Activated CD8-positive, alpha-beta T cell treated with anti-CD3 and anti-CD28 coated beads for 36 hours (primary cell): ENCODE measurements around the gene BTN1A1. TPM values are rescaled to one million over a fixed set of nuclear protein-coding genes. Genes with fewer than 3 reads are reported as not detected.
"Not testable (repeated sequence)": the region's sequence is repeated elsewhere in the genome, so short reads cannot be mapped to it uniquely, and the experiment has no call there.

Experiments
- ATAC-seq: fragments of 200-7000 bp; cut with Tn5 transposase; one replicate; pipeline ENCODE4 v1.10.0; 2021; ENCODE audit warnings: mild to moderate bottlenecking, moderate library complexity
- CTCF ChIA-PET: fragments of 350-600 bp; sonication (Branson Sonifier 250); formaldehyde crosslinking; loops from one replicate; lab custom pipeline; 2021; ENCODE audit warnings: antibody characterized with exemption; lab: Charles Lee
- POLR2A ChIA-PET: fragments of 350-600 bp; sonication (Branson Sonifier 250); formaldehyde crosslinking; loops from one replicate; lab custom pipeline; 2021; ENCODE audit warnings: antibody characterized with exemption; lab: Charles Lee
- DNase-seq: peaks from one replicate; pipeline ENCODE4 v3.0.0-alpha.2; 2020
- H3K27ac Mint-ChIP-seq: one replicate; pipeline ENCODE4 v1.8.0; 2021; ENCODE audit warnings: mild to moderate bottlenecking, mixed read lengths
- H3K27me3 Mint-ChIP-seq: one replicate; pipeline ENCODE4 v1.8.0; 2021; ENCODE audit warnings: mixed read lengths
- H3K36me3 Mint-ChIP-seq: one replicate; pipeline ENCODE4 v1.8.0; 2021; ENCODE audit warnings: low read depth, mixed read lengths
- H3K4me1 Mint-ChIP-seq: one replicate; pipeline ENCODE4 v1.8.0; 2021; ENCODE audit warnings: low read depth, mixed read lengths
- H3K4me3 Mint-ChIP-seq: one replicate; pipeline ENCODE4 v1.8.0; 2021; ENCODE audit warnings: mild to moderate bottlenecking, moderate library complexity, mixed read lengths
- H3K9me3 Mint-ChIP-seq: one replicate; pipeline ENCODE4 v1.8.0; 2021; ENCODE audit warnings: mixed read lengths
- intact Hi-C: fragments of 100-400 bp; cut with micrococcal nuclease; formaldehyde crosslinking; loops from one replicate; pipeline ENCODE4 v1.10.0; 2022
- total RNA-seq, 2 experiments: library from RNA; stranded (reverse); gene quantifications; one replicate each; pipeline ENCODE4 v1.2.3, GENCODE V29; 2021
- TF ChIP-seq, protein P1 (sequence below): fragments of 200-600 bp; IDR thresholded peaks from one replicate; pipeline ENCODE4 v1.8.0; 2022; ENCODE audit warnings: antibody characterized with exemption, mild to moderate bottlenecking

The BTN1A1 gene
- total RNA-seq, 2 experiments from 2014 or later = 0.11 TPM; not detected in 1

GRCh38 chr6:26502626-26503025 is 2.5 kb downstream of the BTN1A1 start:
- DNase-seq = no peak
- Mint-ChIP-seq H3K9me3 (no peaks in the 10 kb centered on the region), H3K36me3 (no peaks in the 10 kb centered on the region), H3K27me3 (peaks cover 24% of the 10 kb centered on the region), H3K4me3 (no peak overlapping the region), H3K4me1 (peaks cover 13% of the 10 kb centered on the region), H3K27ac (no peak overlapping the region)
- intact Hi-C loops = no loop called here
- TF ChIP-seq, protein P1, sequence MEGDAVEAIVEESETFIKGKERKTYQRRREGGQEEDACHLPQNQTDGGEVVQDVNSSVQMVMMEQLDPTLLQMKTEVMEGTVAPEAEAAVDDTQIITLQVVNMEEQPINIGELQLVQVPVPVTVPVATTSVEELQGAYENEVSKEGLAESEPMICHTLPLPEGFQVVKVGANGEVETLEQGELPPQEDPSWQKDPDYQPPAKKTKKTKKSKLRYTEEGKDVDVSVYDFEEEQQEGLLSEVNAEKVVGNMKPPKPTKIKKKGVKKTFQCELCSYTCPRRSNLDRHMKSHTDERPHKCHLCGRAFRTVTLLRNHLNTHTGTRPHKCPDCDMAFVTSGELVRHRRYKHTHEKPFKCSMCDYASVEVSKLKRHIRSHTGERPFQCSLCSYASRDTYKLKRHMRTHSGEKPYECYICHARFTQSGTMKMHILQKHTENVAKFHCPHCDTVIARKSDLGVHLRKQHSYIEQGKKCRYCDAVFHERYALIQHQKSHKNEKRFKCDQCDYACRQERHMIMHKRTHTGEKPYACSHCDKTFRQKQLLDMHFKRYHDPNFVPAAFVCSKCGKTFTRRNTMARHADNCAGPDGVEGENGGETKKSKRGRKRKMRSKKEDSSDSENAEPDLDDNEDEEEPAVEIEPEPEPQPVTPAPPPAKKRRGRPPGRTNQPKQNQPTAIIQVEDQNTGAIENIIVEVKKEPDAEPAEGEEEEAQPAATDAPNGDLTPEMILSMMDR = no peak
- ATAC-seq = no peak
- ChIA-PET CTCF (interaction anchor here (1.0 to 1.6 kb wide), 3 partner anchors 9 to 28 kb away, joined by 3 to 4 read pairs (median 3); no protein-coding TSS in a partner anchor), POLR2A (interaction anchor here (0.6 to 1.6 kb wide), 2 partner anchors 35 to 195 kb away, joined by 4 to 6 read pairs; partner anchors contain the start of gene HMGN4)

- POLR2A ChIA-PET = no interaction called here
- CTCF ChIA-PET = no interaction called here
- TF ChIP-seq, protein P1 = no peak
- H3K36me3 Mint-ChIP-seq = no peaks in the 10 kb centered on the region
- DNase-seq = no peak
- intact Hi-C loops = no loop called here
- peaks cover 12% of the 10 kb centered on the region for H3K27me3 Mint-ChIP-seq
- H3K4me3 Mint-ChIP-seq = no peak overlapping the region
- no peak for ATAC-seq
- no peaks in the 10 kb centered on the region for H3K4me1 Mint-ChIP-seq
- H3K9me3 Mint-ChIP-seq = no peaks in the 10 kb centered on the region
- no peak overlapping the region for H3K27ac Mint-ChIP-seq
These were observed 7.6 kb downstream of the BTN1A1 start for GRCh38 chr6:26507658-26508057.

GRCh38 chr6:26511033-26511432 is 10.9 kb downstream of the BTN1A1 start:
- H3K27ac Mint-ChIP-seq, H3K36me3 Mint-ChIP-seq, H3K4me1 Mint-ChIP-seq, H3K27me3 Mint-ChIP-seq, POLR2A ChIA-PET, DNase-seq, ATAC-seq, CTCF ChIA-PET, H3K4me3 Mint-ChIP-seq, intact Hi-C loops, H3K9me3 Mint-ChIP-seq: not testable (repeated sequence)

DNA sequence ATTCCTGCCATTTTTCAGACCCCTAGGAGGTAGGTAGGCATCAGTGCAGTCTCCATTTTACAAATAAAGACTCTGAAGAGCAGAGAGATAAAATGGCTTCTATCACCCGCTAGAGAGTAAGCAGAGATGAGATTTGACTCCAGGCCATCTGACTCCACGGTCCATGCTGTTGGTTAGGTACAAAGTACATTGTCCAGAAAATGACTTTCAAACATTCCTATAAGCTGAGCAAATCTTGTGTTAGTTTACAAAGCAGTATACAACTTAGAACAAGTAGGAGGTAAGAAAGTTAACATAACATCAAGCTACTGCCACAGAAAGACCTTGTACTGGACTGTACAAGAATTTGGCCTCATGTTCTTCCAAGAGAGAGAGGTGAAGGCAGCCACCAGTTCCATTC is 14.9 kb downstream of the BTN1A1 start:
- H3K36me3 Mint-ChIP-seq = no peaks in the 10 kb centered on the region
- no peaks in the 10 kb centered on the region for H3K27me3 Mint-ChIP-seq
- ChIA-PET CTCF (interaction anchor here (1.2 kb wide), 1 partner anchor 173 kb away, joined by 3 read pairs; no protein-coding TSS in a partner anchor), POLR2A (no interaction called here)
- no peak overlapping the region for H3K4me3 Mint-ChIP-seq
- H3K27ac Mint-ChIP-seq = no peak overlapping the region
- H3K4me1 Mint-ChIP-seq = peaks cover 3% of the 10 kb centered on the region
- no peak for ATAC-seq
- intact Hi-C loops = no loop called here
- DNase-seq = no peak
- TF ChIP-seq, protein P1 = no peak
- no peaks in the 10 kb centered on the region for H3K9me3 Mint-ChIP-seq

DNA sequence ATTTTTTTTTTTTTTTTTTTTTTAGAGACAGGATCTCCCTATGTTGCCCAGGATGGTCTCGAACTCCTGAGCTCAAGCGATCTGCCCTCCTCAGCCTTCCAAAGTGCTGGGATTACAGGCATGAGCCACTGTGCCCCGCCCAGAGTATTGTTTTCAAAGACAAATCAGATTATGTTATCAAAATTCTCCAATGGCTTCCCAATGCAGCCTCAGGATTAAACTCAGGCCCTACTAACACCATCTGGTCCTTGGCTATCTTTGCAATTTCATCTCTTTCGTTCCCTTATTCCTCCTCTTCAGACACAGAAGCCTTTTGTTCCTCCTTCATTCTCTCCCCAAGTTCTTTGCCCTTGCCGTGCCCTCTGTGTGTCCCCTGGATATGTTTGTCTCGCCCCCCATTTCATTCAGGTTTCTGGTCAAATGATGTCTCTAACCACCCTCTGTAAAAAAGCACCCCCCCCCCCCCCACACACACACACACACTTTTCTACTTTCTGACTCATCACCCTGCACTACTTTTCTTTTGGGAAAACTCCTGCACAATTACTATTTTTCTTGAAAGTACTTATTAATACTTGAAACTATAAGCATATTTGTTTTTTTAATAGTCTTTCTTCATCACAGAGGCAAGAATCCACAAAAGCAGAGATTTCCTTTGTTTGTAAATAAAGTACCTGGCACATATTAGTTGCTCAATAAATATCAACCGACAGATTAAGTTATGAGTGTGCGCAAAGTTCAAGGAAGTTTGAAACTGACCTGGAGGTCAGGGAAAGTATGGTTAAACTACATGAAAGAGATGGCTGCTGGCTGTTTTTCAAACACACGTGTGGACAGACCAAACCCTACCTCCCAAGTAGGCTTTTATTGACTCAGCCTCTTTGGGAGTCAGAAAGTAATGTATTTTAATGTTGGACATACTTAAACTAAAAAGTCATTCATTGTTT is 16.7 kb downstream of the BTN1A1 start:
- intact Hi-C loops = no loop called here
- H3K27me3 Mint-ChIP-seq = peaks cover 2% of the 10 kb centered on the region
- TF ChIP-seq, protein P1 = no peak
- no peak overlapping the region for H3K4me3 Mint-ChIP-seq
- ChIA-PET CTCF (no interaction called here), POLR2A (no interaction called here)
- peaks cover 1% of the 10 kb centered on the region for H3K36me3 Mint-ChIP-seq
- no peak overlapping the region for H3K27ac Mint-ChIP-seq
- H3K4me1 Mint-ChIP-seq = peaks cover 10% of the 10 kb centered on the region
- ATAC-seq (no peak), DNase-seq (no peak)
- H3K9me3 Mint-ChIP-seq = no peaks in the 10 kb centered on the region
